OCI-LY1 (cell line): ENCODE results near the gene SLC25A10.

ENCODE experiments used
- EZH2 ChIP-seq: fragments of 200-600 bp; sonication (generic), shearing (Covaris generic); IDR thresholded peaks from 2 replicates; pipeline ENCODE4 v1.8.0; 2017; ENCODE audit warnings: borderline replicate concordance, mixed run types, mild to moderate bottlenecking, antibody characterized with exemption, low read length, moderate library complexity, mixed read lengths
- TF ChIP-seq, protein P1 (sequence below): fragments of 200-600 bp; sonication (generic), shearing (Covaris generic); IDR thresholded peaks from 2 replicates; pipeline ENCODE4 v1.5.1; 2017; ENCODE audit warnings: mild to moderate bottlenecking, antibody characterized with exemption, low read length, moderate library complexity, mixed read lengths

DNA sequence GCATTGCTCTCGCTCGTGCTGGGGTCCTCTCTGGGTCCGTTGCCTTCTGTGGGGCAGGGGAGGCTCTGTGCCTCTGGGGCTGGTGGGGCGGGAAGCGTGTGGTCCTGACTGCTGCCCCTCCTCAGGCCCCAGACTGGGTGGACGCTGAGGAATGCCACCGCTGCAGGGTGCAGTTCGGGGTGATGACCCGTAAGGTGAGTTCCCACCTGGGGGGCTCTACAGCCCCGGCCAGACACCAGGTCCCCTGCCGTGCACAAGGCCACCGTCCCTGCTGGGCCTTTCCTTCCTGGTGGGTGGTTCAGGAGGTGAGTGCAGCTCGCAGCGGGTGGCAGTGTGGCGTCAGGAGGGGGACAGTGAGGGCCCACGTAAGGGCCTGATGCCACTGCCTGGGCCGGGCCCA, 21.5 kb upstream of the SLC25A10 start:
- TF ChIP-seq, protein P1, sequence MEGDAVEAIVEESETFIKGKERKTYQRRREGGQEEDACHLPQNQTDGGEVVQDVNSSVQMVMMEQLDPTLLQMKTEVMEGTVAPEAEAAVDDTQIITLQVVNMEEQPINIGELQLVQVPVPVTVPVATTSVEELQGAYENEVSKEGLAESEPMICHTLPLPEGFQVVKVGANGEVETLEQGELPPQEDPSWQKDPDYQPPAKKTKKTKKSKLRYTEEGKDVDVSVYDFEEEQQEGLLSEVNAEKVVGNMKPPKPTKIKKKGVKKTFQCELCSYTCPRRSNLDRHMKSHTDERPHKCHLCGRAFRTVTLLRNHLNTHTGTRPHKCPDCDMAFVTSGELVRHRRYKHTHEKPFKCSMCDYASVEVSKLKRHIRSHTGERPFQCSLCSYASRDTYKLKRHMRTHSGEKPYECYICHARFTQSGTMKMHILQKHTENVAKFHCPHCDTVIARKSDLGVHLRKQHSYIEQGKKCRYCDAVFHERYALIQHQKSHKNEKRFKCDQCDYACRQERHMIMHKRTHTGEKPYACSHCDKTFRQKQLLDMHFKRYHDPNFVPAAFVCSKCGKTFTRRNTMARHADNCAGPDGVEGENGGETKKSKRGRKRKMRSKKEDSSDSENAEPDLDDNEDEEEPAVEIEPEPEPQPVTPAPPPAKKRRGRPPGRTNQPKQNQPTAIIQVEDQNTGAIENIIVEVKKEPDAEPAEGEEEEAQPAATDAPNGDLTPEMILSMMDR: no peak
- no peak for TF ChIP-seq EZH2
